Right lobe of liver (tissue), 4 donors: ENCODE results near the gene EREG.

ENCODE experiments used
- POLR2A ChIP-seq: fragments of 450-650 bp; IDR thresholded peaks from one replicate; pipeline ENCODE4 v1.6.1; 2017; ENCODE audit warnings: antibody characterized with exemption, mild to moderate bottlenecking
- TF ChIP-seq, protein P1 (sequence below), 4 donors: fragments of 200-600 bp in 3 of 4; fragments of 450-650 bp in 1 of 4; IDR thresholded peaks; one replicate each; pipeline versions ENCODE4 v1.5.1 to v1.8.0; 2016 to 2022; ENCODE audit warnings: antibody characterized with exemption in 4 of 4, mild to moderate bottlenecking in 2 of 4
- donor health status: DM: no; HTN: no; CAD: no.
- donor health status: DM: no; HTN: no; CAD: no.
- donor health status: DM: no; HTN: yes; CAD: no.

DNA sequence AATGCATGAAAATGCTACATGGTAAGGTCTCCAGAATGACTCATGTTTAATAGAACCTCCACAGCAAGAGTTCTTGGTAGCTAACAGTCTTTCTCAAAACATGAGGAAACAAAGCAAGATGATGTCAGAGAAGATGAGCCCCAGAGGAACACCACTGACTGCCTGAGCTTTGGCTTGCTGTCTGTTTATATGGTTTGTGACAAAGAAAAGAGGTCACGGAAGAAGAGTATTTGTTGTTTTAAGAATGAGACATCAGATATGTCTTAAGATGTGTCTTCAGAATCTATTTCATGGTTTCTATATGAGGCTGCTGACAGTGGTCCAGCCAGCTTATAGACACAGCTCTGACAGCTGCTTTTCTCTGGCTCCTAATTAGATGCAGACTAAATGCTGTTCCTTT, 61.2 kb downstream of the EREG start:
- TF ChIP-seq, protein P1, sequence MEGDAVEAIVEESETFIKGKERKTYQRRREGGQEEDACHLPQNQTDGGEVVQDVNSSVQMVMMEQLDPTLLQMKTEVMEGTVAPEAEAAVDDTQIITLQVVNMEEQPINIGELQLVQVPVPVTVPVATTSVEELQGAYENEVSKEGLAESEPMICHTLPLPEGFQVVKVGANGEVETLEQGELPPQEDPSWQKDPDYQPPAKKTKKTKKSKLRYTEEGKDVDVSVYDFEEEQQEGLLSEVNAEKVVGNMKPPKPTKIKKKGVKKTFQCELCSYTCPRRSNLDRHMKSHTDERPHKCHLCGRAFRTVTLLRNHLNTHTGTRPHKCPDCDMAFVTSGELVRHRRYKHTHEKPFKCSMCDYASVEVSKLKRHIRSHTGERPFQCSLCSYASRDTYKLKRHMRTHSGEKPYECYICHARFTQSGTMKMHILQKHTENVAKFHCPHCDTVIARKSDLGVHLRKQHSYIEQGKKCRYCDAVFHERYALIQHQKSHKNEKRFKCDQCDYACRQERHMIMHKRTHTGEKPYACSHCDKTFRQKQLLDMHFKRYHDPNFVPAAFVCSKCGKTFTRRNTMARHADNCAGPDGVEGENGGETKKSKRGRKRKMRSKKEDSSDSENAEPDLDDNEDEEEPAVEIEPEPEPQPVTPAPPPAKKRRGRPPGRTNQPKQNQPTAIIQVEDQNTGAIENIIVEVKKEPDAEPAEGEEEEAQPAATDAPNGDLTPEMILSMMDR (IDR thresholded peaks at IDR 0.05), result no peak
- TF ChIP-seq POLR2A, result no peak
